Right atrium auricular region (tissue), 2 donors: Measurements from ENCODE around the gene RBCK1. TPM values are rescaled to one million over a fixed set of nuclear protein-coding genes. Genes with fewer than 3 reads are reported as not detected.
"Not testable (repeated sequence)": the region's sequence is repeated elsewhere in the genome, so short reads cannot be mapped to it uniquely, and the experiment has no call there.

ENCODE experiments used
- DNase-seq: peaks from one replicate; pipeline ENCODE4 v3.0.0-alpha.2; 2019; ENCODE audit warnings: low spot score
- H3K27ac ChIP-seq, 2 donors: fragments of 200-600 bp; sonication (generic); 1 replicate in 1 of 2; 2 replicates in 1 of 2; pipeline ENCODE4 v1.5.1; 2016 to 2019
- H3K27me3 ChIP-seq, 2 donors: fragments of 200-600 bp; sonication (generic); one replicate each; pipeline versions ENCODE4 v1.5.1 to v1.6.0; 2017 to 2019
- H3K36me3 ChIP-seq: fragments of 200-600 bp; sonication (generic); one replicate; pipeline ENCODE4 v1.5.1; 2016
- H3K4me1 ChIP-seq, 2 donors: fragments of 200-600 bp; sonication (generic); one replicate each; pipeline versions ENCODE4 v1.5.1 to v1.6.0; 2017 to 2019
- H3K4me3 ChIP-seq, 2 donors: fragments of 200-600 bp; sonication (generic); 1 replicate in 1 of 2; 2 replicates in 1 of 2; pipeline ENCODE4 v1.5.1; 2017 to 2019; ENCODE audit warnings: mild to moderate bottlenecking in 1 of 2, moderate library complexity in 1 of 2
- H3K9me3 ChIP-seq, 2 donors: fragments of 200-600 bp; sonication (generic); one replicate each; pipeline ENCODE4 v1.5.1; 2019
- total RNA-seq, 2 donors: library from RNA; depleted of rRNA; stranded (reverse); fragments of >200 nt; gene quantifications; one replicate each; pipeline ENCODE4 v1.1.0, GENCODE V29; 2016
- TF ChIP-seq, protein P1 (sequence below), 2 donors: fragments of 200-600 bp; sonication (generic); IDR thresholded peaks; one replicate each; pipeline ENCODE4 v1.5.1; 2019; ENCODE audit warnings: antibody characterized with exemption in 2 of 2

RBCK1 gene
- total RNA-seq, 2 donors from 2014 or later: 43.6 to 48.8 TPM

DNA sequence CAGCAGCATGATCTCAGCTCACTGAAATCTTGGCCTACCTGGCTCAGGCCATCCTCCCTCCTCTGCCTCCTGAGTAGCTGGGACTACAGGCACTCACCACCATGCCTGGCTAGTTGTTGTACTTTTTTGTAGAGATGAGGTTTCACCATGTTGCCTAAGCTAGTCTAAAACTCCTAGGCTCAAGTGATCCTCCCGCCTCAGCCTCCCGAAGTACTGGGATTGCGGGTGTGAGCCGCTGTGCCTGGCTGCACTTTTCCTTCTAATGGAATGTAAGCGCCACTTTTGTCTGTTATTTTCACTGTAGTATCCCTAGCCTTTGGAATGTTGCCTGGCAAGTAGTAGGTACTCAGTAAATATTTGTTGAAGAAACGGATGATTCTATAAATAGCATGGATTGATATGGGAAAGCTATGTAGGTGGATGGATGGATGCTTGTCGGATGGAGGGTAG, 37.9 kb upstream of the RBCK1 start:
- H3K4me1 ChIP-seq: peaks cover 0 to 15% of the 10 kb centered on the region in 2 donors
- no peak for DNase-seq
- no peaks in the 10 kb centered on the region for H3K36me3 ChIP-seq
- no peaks in the 10 kb centered on the region for H3K27me3 ChIP-seq
- no peak overlapping the region for H3K27ac ChIP-seq
- no peak overlapping the region for H3K4me3 ChIP-seq
- H3K9me3 ChIP-seq: no peaks in the 10 kb centered on the region
- TF ChIP-seq, protein P1, sequence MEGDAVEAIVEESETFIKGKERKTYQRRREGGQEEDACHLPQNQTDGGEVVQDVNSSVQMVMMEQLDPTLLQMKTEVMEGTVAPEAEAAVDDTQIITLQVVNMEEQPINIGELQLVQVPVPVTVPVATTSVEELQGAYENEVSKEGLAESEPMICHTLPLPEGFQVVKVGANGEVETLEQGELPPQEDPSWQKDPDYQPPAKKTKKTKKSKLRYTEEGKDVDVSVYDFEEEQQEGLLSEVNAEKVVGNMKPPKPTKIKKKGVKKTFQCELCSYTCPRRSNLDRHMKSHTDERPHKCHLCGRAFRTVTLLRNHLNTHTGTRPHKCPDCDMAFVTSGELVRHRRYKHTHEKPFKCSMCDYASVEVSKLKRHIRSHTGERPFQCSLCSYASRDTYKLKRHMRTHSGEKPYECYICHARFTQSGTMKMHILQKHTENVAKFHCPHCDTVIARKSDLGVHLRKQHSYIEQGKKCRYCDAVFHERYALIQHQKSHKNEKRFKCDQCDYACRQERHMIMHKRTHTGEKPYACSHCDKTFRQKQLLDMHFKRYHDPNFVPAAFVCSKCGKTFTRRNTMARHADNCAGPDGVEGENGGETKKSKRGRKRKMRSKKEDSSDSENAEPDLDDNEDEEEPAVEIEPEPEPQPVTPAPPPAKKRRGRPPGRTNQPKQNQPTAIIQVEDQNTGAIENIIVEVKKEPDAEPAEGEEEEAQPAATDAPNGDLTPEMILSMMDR (IDR thresholded peaks at IDR 0.05): no peak

DNA sequence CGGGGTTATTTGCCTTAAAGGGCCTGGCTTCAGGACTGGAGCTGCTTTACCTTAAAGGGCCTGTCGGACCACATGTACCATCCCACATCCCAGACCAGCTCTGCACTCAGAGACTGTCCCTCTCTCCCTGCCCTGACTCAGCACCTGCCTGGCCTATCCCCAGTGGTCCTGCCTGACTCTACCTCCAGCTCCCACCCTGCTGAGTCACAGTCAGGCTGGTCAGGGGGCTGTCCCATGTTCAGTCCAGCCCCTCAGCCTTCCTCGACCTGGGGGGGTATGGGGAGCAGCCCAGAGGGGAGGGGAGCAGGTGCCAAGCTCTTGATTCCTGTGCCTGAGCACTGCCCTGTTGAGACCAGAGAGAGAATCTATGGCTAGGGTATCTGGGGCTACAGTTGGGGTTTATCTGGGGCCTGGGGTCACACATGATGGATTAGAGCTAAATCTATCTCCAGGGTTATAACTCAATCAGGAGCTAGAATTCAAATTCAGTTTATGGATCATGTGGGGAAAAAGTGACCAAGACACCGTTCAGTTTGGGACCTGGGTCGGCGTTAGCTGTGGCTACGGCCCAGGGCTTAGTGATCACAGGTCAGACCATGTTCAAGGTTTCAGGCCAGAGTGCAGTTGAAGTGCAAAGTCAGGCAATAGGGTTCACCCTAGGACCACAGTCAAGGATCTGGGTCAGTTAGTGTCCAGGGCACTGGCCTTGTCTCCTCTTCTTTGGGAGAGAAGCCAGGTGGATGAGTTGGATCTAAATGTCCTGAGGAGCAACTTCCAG, 36.9 kb upstream of the RBCK1 start:
- Histone ChIP-seq H3K9me3 (no peaks in the 10 kb centered on the region), H3K4me3 (no peak overlapping the region), H3K27ac (peak overlapping the region in 1 of 2 donors; percentile 36), H3K27me3 (no peaks in the 10 kb centered on the region), H3K4me1 (peaks cover 0 to 15% of the 10 kb centered on the region in 2 donors), H3K36me3 (no peaks in the 10 kb centered on the region)
- TF ChIP-seq, protein P1 (IDR thresholded peaks at IDR 0.05): no peak
- DNase-seq: no peak

DNA sequence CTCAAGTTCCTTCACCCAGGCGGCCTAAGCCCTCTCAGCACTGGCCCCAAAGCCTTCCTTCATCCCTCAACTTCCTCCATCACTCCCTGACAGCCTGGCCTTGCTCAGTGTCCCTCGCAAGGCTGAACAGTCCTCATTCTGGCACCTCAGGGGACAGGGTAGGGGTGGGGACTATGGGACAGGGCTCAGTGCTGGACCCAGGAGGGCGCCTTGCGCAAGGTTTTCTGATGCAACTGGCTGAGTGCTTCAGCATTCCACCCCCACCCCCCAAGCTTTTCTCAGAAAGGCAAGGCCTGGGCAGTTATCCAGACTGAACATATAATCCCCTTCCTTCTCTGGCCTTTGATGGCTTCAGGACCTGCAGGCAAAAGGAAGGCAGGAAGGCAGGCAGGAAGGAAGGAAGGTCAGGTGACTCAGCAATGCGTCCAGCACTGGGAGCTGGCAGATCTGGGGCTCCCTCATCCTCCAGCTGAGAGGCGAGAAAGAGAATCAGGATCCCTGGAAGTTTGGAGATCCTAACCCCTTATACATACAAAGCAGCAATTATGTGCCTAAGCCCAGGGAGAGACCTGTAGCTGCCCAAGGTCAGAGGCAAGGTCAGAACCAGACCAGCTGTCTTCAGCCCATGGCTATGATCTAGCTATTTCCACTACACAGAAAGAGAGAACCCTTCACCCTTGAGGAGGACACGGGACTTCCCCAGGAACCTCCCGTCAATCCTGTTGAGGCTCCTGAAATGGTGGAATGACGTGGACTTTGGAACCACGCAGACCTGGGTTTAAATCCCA, 36.1 kb upstream of the RBCK1 start:
- TF ChIP-seq, protein P1 (IDR thresholded peaks at IDR 0.05): no peak
- Histone ChIP-seq H3K27me3 (no peaks in the 10 kb centered on the region), H3K4me3 (no peak overlapping the region), H3K4me1 (peaks cover 0 to 15% of the 10 kb centered on the region in 2 donors), H3K36me3 (no peaks in the 10 kb centered on the region), H3K9me3 (no peaks in the 10 kb centered on the region), H3K27ac (peak overlapping the region in 1 of 2 donors; percentile 36)
- DNase-seq: peak; percentile 79

DNA sequence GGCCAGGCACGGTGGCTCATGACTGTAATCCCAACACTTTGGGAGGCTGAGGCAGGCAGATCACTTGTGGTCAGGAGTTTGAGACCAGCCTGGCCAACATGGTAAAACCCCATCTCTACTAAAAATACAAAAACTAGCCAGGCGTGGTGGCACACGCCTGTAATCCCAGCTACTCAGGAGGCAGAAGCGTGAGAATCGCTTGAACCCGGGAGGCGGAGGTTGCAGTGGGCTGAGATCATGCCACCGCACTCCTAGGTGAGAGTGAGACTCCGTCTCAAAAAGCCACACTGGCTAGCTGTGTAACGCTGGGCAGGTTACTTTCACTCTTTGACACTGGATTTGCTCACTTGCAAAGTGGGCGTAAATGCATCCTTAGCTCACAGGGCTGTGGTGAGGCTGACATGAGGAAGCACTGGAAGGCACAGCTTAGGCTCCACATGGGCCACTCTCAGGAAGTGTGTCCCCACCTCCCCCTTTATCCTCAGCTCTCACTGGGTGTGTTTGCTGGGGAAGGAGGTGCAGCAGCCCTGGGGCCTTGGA, 35.5 kb upstream of the RBCK1 start:
- H3K9me3 ChIP-seq, H3K27ac ChIP-seq, H3K27me3 ChIP-seq, DNase-seq, H3K4me3 ChIP-seq, H3K36me3 ChIP-seq: not testable (repeated sequence)
- peaks cover 0 to 15% of the 10 kb centered on the region in 2 donors for H3K4me1 ChIP-seq

DNA sequence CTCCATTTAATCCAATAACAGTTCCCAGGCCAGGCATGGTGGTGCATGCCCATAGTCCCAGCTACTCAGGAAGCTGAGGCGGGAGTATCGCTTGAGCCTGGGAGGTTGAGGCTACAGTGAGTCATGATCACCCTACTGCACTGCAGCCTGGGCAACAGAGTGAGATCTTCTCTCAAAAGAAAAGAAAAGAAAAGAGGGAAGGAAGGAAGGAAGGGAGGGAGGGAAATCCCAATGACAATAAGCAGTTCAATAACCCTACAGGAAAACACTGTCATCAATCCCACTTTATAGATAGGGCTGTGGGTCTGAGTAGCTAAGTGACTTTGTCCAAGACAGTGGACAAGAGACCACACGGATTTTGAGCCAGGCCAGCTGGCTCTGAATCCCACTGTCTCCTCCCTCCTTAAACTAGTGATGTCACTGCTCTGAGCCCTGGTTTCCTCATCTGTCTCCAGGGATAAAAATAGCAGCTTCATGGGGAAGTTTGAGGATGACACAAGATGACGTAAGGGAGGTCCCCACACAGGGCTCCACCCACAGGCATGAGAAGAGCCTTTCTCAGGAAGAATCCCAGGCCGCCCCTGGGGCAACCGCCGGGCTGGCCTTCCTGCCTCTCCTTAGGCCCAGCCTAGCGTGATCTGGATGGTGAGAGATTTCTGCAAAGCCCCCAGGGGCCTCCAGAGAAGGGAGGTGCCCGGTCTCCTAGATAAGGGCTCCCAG, 34.8 kb upstream of the RBCK1 start:
- Histone ChIP-seq H3K4me3 (no peak overlapping the region), H3K9me3 (no peaks in the 10 kb centered on the region), H3K36me3 (no peaks in the 10 kb centered on the region), H3K27me3 (no peaks in the 10 kb centered on the region), H3K4me1 (peaks cover 0 to 15% of the 10 kb centered on the region in 2 donors), H3K27ac (no peak overlapping the region)
- TF ChIP-seq, protein P1 (IDR thresholded peaks at IDR 0.05): no peak
- no peak for DNase-seq
